ENCODE measurements around the gene BBOF1. TPM values are rescaled to one million over a fixed set of nuclear protein-coding genes. Genes with fewer than 3 reads are reported as not detected.

The BBOF1 gene
- total and polyA plus RNA-seq, 2 donors (not counting 1 experiment from before 2014, with no cell fraction given), result 0.49 to 2.6 TPM

DNA sequence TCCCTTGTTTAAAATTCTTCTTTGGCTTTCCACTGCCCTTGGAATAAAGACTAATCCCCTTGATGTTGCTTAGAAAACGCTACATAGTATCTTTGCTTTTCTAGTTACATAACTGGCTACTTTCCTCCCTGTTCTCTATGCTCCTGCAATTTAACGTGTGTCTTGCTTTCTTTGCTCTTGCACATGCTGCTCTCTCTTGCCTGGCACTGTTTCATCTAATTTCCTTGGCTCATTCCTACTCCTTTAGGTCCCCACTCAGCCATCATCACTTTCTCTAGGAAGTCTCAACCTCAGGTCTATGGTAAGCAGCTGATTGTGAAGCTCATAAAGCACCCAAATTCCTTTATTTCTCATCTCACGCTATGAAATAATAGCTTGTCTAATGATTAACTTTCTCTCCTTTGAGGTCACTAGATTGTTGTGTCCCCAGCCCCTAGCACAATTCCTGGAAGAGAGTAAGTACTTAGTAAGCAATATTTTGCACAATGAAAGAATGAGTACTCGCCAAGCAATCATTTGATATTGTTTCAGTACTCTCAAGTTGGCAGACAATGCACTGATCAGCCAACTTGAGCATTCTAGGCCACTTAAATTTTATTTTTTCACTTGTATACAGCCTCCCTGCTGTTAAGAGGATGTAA lies 61.8 kb downstream of the BBOF1 start:
- Histone ChIP-seq H3K9ac (ENCODE audit: low read length) (no peak overlapping the region), H3K27me3 (replicated peaks in 1 of 4; ENCODE audit: control extremely low read depth in 1 of 4, control insufficient read depth in 3 of 4, insufficient read depth in 4 of 4, low read length in 3 of 4) (no peaks in the 10 kb centered on the region), H4K20me1 (ENCODE audit: control insufficient read depth, insufficient read depth, low read length, poor library complexity, severe bottlenecking) (no peaks in the 10 kb centered on the region), H3K9me3 (ENCODE audit: control extremely low read depth in 1 of 3, control insufficient read depth in 2 of 3, insufficient read depth in 1 of 3, low read length in 2 of 3) (no peaks in the 10 kb centered on the region), H3K27ac (ENCODE audit: low read length in 2 of 2) (no peak overlapping the region), H3K36me3 (replicated peaks in 1 of 2; ENCODE audit: control extremely low read depth in 1 of 2, control insufficient read depth in 1 of 2, extremely low read depth in 1 of 2, insufficient read depth in 2 of 2, low read length in 1 of 2) (no peaks in the 10 kb centered on the region), H3K4me1 (ENCODE audit: control insufficient read depth in 2 of 2, insufficient read depth in 2 of 2, low read length in 2 of 2) (peaks cover 17 to 18% of the 10 kb centered on the region in 2 donors), H3K4me2 (replicated peaks; ENCODE audit: low read depth, low read length, poor library complexity, severe bottlenecking) (no peak overlapping the region), H3K79me2 (ENCODE audit: control insufficient read depth, insufficient read depth, low read length) (peaks cover 26% of the 10 kb centered on the region), H3K4me3 (ENCODE audit: control extremely low read depth in 1 of 5, extremely low read depth in 1 of 5, insufficient read depth in 1 of 5, low read depth in 2 of 5, low read length in 4 of 5) (no peak overlapping the region), H2AFZ (ENCODE audit: insufficient read depth, low read depth, low read length, poor library complexity, severe bottlenecking) (no peak overlapping the region)
- DNase-seq (no peak), ATAC-seq (ENCODE audit: low read depth) (no peak)
- POLR2A ChIA-PET, result no interaction called here
- CTCF ChIA-PET, result no interaction called here
- WGBS (ENCODE audit: insufficient coverage), result 93% methylated on average over 2 of the region's 4 CpGs
- Mint-ChIP-seq H3K9me3 (ENCODE audit: insufficient read depth) (no peaks in the 10 kb centered on the region), H3K27ac (no peak overlapping the region), H3K27me3 (no peaks in the 10 kb centered on the region), H3K4me3 (no peak overlapping the region), H3K4me1 (peaks cover 26% of the 10 kb centered on the region)
- no peak for TF ChIP-seq EZH2 (IDR thresholded peaks at IDR 0.05; ENCODE audit: borderline replicate concordance, insufficient read depth, low read depth, low read length, poor library complexity, severe bottlenecking)
- TF ChIP-seq, protein P1, sequence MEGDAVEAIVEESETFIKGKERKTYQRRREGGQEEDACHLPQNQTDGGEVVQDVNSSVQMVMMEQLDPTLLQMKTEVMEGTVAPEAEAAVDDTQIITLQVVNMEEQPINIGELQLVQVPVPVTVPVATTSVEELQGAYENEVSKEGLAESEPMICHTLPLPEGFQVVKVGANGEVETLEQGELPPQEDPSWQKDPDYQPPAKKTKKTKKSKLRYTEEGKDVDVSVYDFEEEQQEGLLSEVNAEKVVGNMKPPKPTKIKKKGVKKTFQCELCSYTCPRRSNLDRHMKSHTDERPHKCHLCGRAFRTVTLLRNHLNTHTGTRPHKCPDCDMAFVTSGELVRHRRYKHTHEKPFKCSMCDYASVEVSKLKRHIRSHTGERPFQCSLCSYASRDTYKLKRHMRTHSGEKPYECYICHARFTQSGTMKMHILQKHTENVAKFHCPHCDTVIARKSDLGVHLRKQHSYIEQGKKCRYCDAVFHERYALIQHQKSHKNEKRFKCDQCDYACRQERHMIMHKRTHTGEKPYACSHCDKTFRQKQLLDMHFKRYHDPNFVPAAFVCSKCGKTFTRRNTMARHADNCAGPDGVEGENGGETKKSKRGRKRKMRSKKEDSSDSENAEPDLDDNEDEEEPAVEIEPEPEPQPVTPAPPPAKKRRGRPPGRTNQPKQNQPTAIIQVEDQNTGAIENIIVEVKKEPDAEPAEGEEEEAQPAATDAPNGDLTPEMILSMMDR (IDR thresholded peaks at IDR 0.05), result no peak
- intact Hi-C loops (cut with micrococcal nuclease), result no loop called here

DNA sequence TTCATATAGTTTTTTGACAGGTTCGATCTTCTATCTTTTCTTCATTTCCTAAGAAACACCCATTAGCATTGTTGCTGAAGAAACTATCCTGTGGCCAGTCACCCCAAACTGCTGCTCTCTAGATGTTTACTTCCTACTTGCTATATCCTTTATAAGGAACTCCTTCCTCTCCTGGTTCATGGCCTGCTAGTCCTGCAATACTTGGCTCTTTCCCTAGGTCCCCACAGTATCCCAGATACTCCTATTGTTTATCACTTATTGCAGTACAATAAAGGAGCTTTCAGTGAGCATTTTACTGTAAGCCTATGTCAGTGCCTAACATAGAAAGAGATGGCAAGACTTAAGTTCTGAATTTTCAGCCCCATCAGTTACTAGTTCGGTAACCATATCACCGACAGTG lies 62.3 kb downstream of the BBOF1 start:
- POLR2A ChIA-PET, result no interaction called here

More for the DNA sequence above, 62.3 kb downstream of the BBOF1 start:
- Histone ChIP-seq H3K4me1 (ENCODE audit: control insufficient read depth in 2 of 2, insufficient read depth in 2 of 2, low read length in 2 of 2) (peaks cover 22 to 23% of the 10 kb centered on the region in 2 donors), H2AFZ (ENCODE audit: insufficient read depth, low read depth, low read length, poor library complexity, severe bottlenecking) (no peak overlapping the region), H3K4me2 (replicated peaks; ENCODE audit: low read depth, low read length, poor library complexity, severe bottlenecking) (no peak overlapping the region), H4K20me1 (ENCODE audit: control insufficient read depth, insufficient read depth, low read length, poor library complexity, severe bottlenecking) (no peaks in the 10 kb centered on the region), H3K27me3 (replicated peaks in 1 of 4; ENCODE audit: control extremely low read depth in 1 of 4, control insufficient read depth in 3 of 4, insufficient read depth in 4 of 4, low read length in 3 of 4) (no peaks in the 10 kb centered on the region), H3K36me3 (replicated peaks in 1 of 2; ENCODE audit: control extremely low read depth in 1 of 2, control insufficient read depth in 1 of 2, extremely low read depth in 1 of 2, insufficient read depth in 2 of 2, low read length in 1 of 2) (no peaks in the 10 kb centered on the region), H3K79me2 (ENCODE audit: control insufficient read depth, insufficient read depth, low read length) (peaks cover 32% of the 10 kb centered on the region), H3K4me3 (ENCODE audit: control extremely low read depth in 1 of 5, extremely low read depth in 1 of 5, insufficient read depth in 1 of 5, low read depth in 2 of 5, low read length in 4 of 5) (no peak overlapping the region), H3K27ac (ENCODE audit: low read length in 2 of 2) (no peak overlapping the region), H3K9ac (ENCODE audit: low read length) (no peak overlapping the region), H3K9me3 (ENCODE audit: control extremely low read depth in 1 of 3, control insufficient read depth in 2 of 3, insufficient read depth in 1 of 3, low read length in 2 of 3) (no peaks in the 10 kb centered on the region)
- no peaks in the 10 kb centered on the region for H3K27me3 Mint-ChIP-seq
- no peak for TF ChIP-seq EZH2 (IDR thresholded peaks at IDR 0.05; ENCODE audit: borderline replicate concordance, insufficient read depth, low read depth, low read length, poor library complexity, severe bottlenecking)
- TF ChIP-seq, protein P1 (IDR thresholded peaks at IDR 0.05), result no peak
- 100% methylated on average over 2 of the region's 3 CpGs for WGBS (ENCODE audit: insufficient coverage)
- intact Hi-C loops (cut with micrococcal nuclease), result no loop called here
- H3K4me1 Mint-ChIP-seq, result peaks cover 28% of the 10 kb centered on the region
- no peak for ATAC-seq (ENCODE audit: low read depth)
- no peak overlapping the region for H3K27ac Mint-ChIP-seq
- no peak for DNase-seq
- CTCF ChIA-PET, result no interaction called here
- H3K4me3 Mint-ChIP-seq, result no peak overlapping the region
- H3K9me3 Mint-ChIP-seq (ENCODE audit: insufficient read depth), result no peaks in the 10 kb centered on the region
